Measurements from ENCODE around the gene SH3GLB2.
"Not testable (repeated sequence)": the region's sequence is repeated elsewhere in the genome, so short reads cannot be mapped to it uniquely, and the experiment has no call there.

Gene SH3GLB2

GRCh38 chr9:129052592-129052991 is 24.5 kb upstream of the SH3GLB2 start:
- DNase-seq: no peak

- DNase-seq: no peak
Observed at GRCh38 chr9:129042016-129042415, 13.9 kb upstream of the SH3GLB2 start.

DNA sequence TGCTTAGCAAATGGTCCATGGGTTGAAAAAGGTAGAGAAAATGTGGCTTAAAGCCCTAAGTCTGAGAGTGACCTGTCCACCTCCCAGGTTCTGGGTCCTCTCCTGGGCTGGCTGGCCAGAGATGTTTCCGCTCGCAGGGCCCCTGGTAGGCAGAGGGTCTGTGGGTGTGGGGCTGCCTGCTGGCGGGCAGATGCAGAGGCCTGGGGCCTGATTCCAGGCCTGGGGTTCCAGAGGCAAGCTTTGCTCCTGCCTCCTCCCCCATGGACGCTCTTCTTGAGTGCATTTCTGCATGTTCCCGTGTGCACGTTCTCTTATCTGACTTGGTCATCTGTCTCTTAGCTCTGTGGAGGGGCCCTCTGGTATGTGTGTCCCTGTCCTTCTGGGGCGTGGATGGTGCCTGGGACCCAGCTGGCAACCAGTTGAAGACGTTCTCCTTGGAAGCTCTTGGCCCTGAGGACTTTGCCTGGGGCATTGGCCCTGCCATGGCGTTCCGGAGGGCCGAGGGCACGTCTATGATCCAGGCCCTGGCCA is 12.0 kb upstream of the SH3GLB2 start:
- no peak for DNase-seq

DNA sequence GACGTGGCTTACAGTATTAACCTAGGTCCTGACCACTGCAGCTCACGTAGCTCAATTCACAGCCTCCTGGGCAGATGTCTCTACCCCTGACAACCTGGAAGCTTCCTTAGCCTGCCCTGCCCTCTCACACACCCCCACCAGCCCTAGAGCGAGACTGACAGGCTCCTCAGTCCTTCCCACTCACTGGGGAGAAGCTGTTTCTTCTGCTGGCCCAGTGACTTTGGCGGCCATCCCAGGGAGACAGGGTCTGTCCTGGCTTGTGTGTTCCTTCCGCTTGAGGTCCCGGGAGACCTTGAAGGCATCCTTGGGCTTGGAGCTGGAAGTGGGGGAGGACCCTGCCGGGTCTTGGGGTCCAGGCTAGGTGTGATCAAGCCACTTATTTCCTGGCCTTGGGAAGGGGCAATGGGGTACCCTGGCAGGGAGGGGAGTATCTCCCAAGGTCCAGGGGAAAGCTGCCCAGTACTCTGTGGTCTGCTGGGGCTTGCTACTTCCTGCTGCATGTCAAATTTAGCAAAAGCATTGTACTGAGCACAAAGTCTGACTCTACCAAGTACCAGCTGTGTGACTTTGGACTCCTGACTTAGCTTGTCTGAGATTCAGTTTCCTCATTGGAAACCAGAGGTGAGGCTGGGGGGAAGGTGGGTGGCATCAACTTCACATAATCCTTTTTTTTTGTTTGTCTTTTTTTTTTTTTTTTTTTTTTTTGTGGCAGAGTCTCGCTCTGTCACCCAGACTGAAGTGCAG is 10.2 kb upstream of the SH3GLB2 start:
- no peak for DNase-seq

DNA sequence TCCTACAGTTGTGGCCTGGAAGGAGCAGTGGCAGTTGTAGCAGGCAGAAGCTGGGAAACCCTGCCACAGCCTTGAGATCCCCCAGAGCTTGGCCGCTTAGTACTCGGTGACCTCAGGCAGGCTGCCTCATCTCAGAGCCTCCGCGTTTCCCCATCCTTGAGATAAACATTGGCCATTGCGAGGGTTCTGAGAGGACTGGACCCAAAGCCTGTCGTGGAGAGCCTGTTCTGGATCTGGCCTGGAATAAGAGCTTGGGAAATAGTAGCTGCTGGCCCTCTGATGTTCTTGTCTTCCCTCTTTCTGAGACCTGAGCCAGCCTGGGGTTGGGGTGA is 9.6 kb upstream of the SH3GLB2 start:
- DNase-seq: no peak

DNA sequence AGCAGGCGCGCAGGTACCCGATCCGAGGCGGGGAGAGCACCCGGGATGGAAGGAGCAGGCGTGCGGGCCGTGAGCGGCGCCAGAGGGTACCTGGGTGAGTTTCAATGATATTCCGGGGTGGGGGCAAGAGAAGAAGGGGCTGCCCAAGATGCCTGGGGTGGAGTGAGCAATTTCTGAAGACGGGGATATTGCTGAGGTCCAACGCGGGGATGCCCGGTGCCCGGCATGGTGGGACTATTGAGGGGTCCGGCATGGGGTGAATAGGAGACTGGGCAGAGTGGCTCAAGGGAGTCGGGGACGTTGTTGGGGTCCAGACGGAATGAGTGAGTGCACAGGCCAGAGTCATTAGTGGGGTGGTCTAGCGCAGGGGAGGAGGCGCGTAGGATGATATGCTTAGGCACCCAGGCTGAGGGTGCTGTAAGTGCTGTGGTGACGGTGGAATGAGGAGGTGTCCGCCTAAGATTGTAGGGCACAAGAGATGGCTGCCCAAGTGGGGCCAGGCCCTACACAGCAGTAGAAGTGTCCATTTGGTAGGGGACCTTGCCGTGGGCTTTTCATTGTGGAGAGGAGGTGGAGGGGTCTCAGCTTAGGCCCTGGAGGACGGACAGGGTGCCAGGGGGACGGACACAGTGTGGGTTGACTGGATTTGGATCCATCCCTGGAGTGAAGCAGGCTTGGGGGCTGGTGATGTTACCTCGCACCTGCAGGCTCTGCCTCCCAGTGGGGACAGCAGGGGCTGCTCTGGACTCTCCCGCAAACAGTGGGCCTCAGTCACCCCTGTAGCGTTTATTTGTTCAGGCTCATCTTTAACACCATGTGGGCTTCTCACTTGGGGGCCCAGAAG is 9.0 kb upstream of the SH3GLB2 start:
- DNase-seq: no peak

DNA sequence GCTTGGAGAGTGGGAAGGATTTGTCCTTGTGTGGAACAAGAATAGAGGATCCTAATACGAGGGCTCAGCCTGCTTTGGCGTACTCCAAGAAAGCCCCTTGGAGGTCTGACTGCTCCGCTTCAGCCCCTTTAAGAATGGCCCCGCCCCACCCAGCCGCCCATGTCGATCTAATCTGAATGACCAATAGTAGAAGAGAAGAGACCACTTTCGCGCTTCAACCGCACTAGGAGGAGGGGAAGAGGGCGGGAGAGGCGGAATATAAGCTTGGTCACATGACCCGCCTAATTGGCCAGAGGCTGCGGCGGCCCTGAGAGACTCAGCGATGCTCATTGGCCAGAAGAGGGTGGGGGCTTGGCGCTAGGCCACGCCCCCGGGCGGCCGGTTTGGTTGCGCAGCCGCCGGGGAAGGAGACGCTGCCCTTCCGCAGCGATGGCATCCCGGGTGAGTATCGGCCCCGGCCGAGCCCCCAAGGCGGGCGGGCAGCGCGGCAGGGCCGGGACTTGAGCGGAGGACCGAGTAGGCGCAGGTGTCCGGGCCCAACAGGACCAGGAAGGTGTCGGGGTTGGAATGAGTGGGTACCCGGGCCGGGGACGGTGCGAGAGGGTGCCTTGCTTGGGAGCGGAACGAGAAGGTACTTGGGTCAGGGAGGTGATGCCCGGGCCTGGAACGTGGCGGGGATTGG is 8.3 kb upstream of the SH3GLB2 start, which contains the start of gene MIGA2:
Gene MIGA2, plus strand, starts transcription at position 386 of the 682 bp plus-strand sequence. CDS start 3,969 bp downstream, outside the sequence.
- DNase-seq: peak; percentile 96

DNA sequence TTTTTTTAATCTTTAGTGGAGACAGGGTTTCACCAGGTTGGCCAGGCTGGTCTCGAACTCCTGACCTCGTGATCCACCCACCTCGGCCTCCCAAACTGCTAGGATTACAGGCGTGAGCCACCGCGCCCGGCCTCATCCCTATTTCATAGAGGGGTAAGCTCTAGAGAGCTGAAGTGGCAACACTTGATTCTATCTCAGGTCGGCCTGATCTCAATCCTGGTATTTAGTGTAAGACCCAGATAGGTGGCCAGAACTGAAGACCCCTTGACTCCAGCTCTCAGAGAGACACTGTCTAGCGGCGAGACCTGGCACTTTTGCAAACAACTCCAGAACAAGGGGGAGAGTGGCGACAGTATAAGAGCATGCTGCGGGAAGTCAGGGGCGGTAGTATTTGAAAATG is 7.7 kb upstream of the SH3GLB2 start:
- DNase-seq: not testable (repeated sequence)

GRCh38 chr9:129033216-129033615 is 5.1 kb upstream of the SH3GLB2 start:
- DNase-seq: no peak

- no peak for DNase-seq
Observed at GRCh38 chr9:129032541-129033159, 4.5 kb upstream of the SH3GLB2 start.

- DNase-seq: no peak
Observed at GRCh38 chr9:129031514-129031913, 3.4 kb upstream of the SH3GLB2 start.

DNA sequence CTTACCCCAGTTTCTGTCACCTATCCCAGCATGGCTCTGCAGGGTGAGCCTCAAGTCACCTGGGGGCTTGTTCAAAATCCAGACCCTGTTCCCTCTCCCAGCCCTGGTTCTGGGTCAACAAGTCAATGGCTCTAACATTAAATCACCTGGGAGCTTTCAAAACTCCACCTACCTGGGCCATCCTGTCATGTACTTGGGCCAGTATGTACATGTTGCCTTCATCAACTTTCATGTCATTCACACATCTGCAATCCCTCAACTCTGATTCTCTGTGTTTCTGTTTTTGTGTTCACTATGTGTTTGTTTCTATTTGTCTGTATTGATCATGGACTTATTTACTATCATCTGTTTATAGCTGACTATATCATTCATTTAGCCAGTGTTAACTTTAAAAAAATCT is 2.1 kb upstream of the SH3GLB2 start:
- no peak for DNase-seq

- DNase-seq: no peak
Observed at GRCh38 chr9:129027685-129028191, 393 bp downstream of the SH3GLB2 start.

DNA sequence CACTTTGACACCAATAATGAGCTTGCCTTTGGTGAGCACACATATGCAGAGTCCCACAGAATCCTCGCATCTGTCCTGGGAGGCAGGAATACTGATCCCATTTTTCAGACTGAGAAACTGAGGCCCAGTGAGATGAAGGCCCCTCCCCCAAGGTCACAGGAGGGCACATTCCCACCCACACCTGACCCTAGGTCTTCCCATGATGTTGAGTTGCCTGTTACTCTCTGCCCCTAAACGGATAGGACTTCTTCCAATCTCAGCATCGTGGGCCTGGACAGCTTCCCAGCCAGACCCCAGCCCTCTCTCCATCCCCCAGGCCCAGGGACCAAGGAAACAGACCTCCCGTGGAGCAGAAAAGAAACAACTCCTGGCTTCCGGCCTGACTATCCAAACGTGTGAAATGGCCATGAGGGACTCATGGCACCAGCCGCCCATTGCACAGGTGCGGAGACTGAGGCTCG is 877 bp downstream of the SH3GLB2 start:
- DNase-seq: no peak

DNA sequence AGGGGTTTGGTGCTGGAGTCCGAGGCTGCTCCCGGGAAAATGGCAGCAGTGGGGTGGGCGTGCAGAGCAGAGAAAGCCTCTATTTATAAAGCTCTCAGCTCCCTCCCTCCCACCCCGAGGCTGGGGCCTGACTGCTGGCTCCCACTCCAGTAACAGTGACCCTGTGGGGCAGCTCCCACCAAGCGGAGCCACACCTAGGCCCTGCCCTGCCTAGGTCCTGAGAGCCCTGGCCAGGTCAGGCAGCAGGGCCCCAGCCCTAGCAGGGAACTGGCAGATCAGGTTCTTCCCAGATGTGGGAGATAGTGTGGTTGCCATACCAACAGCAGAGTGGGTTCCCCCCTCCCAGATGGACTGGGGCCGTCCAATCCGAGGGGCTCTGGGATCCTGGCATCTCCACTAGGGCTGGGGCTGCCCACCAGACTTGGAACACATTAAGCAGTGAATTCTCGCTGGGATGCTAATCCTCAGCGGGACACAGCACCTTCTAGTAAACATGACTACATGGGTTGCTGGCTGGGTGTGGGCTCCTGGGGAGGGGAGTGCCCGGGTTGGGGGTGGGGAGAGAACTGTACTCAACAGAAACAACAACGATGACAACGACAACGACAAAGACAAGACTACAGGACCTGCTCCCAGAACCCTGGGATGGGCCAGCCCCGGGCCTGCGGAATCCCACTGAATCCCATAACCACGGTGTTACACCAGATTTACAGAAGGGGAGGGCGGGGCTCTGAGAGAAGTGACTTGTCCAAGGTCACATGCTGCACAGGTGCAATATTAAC is 1.5 kb downstream of the SH3GLB2 start:
- DNase-seq: no peak

DNA sequence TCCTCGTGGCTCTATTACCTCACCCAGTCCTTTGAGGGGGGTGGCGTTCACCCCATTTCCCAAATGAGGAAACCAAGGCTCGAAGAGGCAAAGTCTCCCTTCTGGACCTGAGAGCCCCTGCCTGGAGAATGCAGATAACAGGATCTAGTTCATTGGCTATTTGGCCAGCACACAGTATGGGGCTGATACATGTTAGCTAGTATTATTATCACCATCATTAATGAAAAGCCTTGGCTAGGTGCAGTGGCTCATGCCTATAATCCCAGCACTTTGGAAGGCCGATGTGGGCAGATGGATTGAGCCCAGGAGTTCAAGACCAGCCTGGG is 4.3 kb downstream of the SH3GLB2 start:
- no peak for DNase-seq

- peak; percentile 43 for DNase-seq
Observed at GRCh38 chr9:129023036-129023907, 4.9 kb downstream of the SH3GLB2 start.

GRCh38 chr9:129022037-129022436 is 6.1 kb downstream of the SH3GLB2 start:
- no peak for DNase-seq

- no peak for DNase-seq
Observed at GRCh38 chr9:129021091-129021490, 7.0 kb downstream of the SH3GLB2 start.

DNA sequence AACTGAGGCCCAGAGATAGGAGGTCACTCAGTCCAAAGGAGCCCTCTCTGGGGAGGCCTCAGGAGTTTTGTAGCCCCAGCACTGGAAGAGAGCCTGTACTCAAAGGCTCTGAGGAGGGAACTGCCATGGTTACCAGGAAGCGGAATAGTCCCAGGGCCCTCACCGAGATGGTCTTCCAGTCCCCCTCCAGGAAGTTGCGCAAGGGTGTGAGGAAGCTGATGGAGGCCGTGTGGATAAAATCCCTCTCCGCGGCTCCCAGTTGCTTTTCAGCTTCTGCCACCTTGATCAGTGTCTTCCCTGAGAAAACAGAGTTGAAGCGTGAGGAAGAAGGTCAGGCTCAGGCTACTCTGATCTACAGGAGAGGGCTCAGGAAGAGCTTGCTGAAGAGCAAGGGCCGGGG is 13.5 kb downstream of the SH3GLB2 start:
- no peak for DNase-seq

- DNase-seq: no peak
Observed at GRCh38 chr9:129014124-129014523, 14.0 kb downstream of the SH3GLB2 start.
